Hypothalamus (tissue), 51 donors: ENCODE data around the gene DOCK2.
"Not testable (repeated sequence)": the region's sequence is repeated elsewhere in the genome, so short reads cannot be mapped to it uniquely, and the experiment has no call there.

Experiments used
- DNase-seq, 51 donors: peaks; one replicate each; lab custom pipeline; 2025; lab: John Stamatoyannopoulos, UW

Gene DOCK2

GRCh38 chr5:169781420-169782345 is 144.6 kb downstream of the DOCK2 start:
- peak in 2 of 51 donors; percentile 0 to 6 for DNase-seq

GRCh38 chr5:169785771-169786618 is 148.9 kb downstream of the DOCK2 start:
- no peak for DNase-seq

- DNase-seq, result no peak
These were observed 151.1 kb downstream of the DOCK2 start for GRCh38 chr5:169788168-169788567.

- no peak for DNase-seq
These were observed 152.4 kb downstream of the DOCK2 start for GRCh38 chr5:169789417-169789940.

- DNase-seq, result no peak
These were observed 154.2 kb downstream of the DOCK2 start for GRCh38 chr5:169791251-169791650.

GRCh38 chr5:169795338-169795737 is 158.3 kb downstream of the DOCK2 start:
- peak in 2 of 51 donors; percentile 7 to 46 for DNase-seq

- DNase-seq, result no peak
These were observed 159.7 kb downstream of the DOCK2 start for GRCh38 chr5:169796731-169797130.

- DNase-seq, result no peak
These were observed 160.5 kb downstream of the DOCK2 start for GRCh38 chr5:169797577-169797976.

- no peak for DNase-seq
These were observed 161.4 kb downstream of the DOCK2 start for GRCh38 chr5:169798438-169798837.

- no peak for DNase-seq
These were observed 162.0 kb downstream of the DOCK2 start for GRCh38 chr5:169798906-169799660.

- DNase-seq, result no peak
These were observed 164.3 kb downstream of the DOCK2 start for GRCh38 chr5:169801324-169801777.

- DNase-seq, result no peak
These were observed 164.7 kb downstream of the DOCK2 start for GRCh38 chr5:169801781-169802180.

GRCh38 chr5:169803077-169803981 is 166.3 kb downstream of the DOCK2 start:
- DNase-seq, result peak in 1 of 51 donors; percentile 9

GRCh38 chr5:169804861-169805260 is 167.8 kb downstream of the DOCK2 start:
- no peak for DNase-seq

- peak in 2 of 51 donors; percentile 21 to 26 for DNase-seq
These were observed 168.5 kb downstream of the DOCK2 start for GRCh38 chr5:169805527-169805934.

GRCh38 chr5:169805937-169806700 is 169.0 kb downstream of the DOCK2 start:
- DNase-seq, result no peak

- DNase-seq, result peak in 1 of 51 donors; percentile 26
These were observed 171.1 kb downstream of the DOCK2 start for GRCh38 chr5:169808118-169808581.

GRCh38 chr5:169808880-169809279 is 171.8 kb downstream of the DOCK2 start:
- not testable (repeated sequence) for DNase-seq
